AG09309 (cell line): ENCODE results near the gene AKAP5.

Source experiments
- DNase-seq: peaks from one replicate; pipeline ENCODE4 v3.0.0-alpha.2; 2010; ENCODE audit warnings: low read depth
- H3K4me3 ChIP-seq: 2 replicates; pipeline ENCODE4 v1.5.1; 2011; ENCODE audit warnings: mild to moderate bottlenecking, low read depth, low read length, moderate library complexity; ENCODE audit not compliant: control insufficient read depth
- TF ChIP-seq, protein P1 (sequence below): IDR thresholded peaks from 2 replicates; pipeline ENCODE4 v1.5.1; 2011; ENCODE audit warnings: mild to moderate bottlenecking, low read depth, low read length, inconsistent platforms; ENCODE audit not compliant: insufficient read depth, control insufficient read depth; ENCODE audit errors: missing control alignments

The AKAP5 gene

GRCh38 chr14:64475585-64476273 is 10.4 kb downstream of the AKAP5 start:
- DNase-seq = no peak
- H3K4me3 ChIP-seq = no peak overlapping the region
- TF ChIP-seq, protein P1, sequence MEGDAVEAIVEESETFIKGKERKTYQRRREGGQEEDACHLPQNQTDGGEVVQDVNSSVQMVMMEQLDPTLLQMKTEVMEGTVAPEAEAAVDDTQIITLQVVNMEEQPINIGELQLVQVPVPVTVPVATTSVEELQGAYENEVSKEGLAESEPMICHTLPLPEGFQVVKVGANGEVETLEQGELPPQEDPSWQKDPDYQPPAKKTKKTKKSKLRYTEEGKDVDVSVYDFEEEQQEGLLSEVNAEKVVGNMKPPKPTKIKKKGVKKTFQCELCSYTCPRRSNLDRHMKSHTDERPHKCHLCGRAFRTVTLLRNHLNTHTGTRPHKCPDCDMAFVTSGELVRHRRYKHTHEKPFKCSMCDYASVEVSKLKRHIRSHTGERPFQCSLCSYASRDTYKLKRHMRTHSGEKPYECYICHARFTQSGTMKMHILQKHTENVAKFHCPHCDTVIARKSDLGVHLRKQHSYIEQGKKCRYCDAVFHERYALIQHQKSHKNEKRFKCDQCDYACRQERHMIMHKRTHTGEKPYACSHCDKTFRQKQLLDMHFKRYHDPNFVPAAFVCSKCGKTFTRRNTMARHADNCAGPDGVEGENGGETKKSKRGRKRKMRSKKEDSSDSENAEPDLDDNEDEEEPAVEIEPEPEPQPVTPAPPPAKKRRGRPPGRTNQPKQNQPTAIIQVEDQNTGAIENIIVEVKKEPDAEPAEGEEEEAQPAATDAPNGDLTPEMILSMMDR = no peak

GRCh38 chr14:64476438-64476837 is 11.1 kb downstream of the AKAP5 start:
- DNase-seq = no peak
- H3K4me3 ChIP-seq = no peak overlapping the region
- TF ChIP-seq, protein P1 = no peak

DNA sequence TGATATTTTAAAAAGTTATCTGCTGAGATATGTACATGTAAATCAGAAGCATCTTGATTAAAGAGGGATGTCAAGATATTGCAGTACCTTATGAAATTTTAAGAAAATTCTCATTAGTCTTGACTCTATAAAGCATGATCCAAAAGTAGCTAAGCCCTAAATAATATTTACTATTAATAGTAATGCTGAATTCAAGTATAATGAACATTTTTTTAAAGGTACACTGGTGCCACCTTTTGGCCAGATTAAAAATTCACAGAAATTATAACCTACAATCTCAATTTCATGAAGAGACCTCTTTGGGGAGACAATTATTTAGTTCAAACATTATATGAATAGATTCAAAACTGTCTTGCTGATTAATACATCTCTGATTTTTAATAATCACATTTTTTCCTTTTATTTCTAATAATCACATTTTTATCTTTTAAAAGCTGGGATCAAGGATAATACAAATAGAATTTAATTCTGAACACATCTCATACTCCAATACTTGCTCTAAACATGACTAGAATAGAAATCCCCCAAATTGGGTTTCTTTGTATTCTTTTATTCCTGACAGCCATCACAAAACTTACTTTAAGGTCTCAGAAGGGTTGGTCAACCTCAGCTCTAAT is 13.4 kb downstream of the AKAP5 start:
- no peak for DNase-seq
- no peak overlapping the region for H3K4me3 ChIP-seq
- TF ChIP-seq, protein P1 = no peak

DNA sequence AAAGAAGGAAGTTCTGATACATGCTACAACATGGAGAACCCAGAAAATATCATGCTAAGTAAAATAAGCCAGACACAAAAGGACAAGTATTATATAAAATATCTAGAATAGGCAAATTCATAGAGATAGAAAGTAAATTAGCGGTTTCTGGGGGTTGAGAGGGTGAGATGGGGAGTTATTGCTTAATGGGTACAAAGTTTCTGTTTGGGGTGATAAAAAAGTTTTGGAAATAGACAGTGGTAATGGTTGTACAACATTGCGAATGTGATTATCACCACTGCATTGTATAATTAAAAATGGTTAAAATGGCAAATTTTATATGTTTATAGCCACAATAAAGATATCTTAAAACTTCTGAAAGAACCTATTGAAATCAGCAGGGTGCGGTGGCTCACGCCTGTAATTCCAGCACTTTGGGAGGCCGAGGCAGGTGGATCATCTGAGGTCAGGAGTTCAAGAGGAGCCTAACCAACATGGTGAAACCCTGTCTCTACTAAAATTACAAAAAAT is 23.3 kb downstream of the AKAP5 start:
- no peak overlapping the region for H3K4me3 ChIP-seq
- no peak for DNase-seq
- TF ChIP-seq, protein P1 = no peak

- no peak for DNase-seq
- TF ChIP-seq, protein P1 = no peak
- no peak overlapping the region for H3K4me3 ChIP-seq
These were observed 26.3 kb downstream of the AKAP5 start for GRCh38 chr14:64491637-64492036.

- TF ChIP-seq, protein P1 = no peak
- no peak overlapping the region for H3K4me3 ChIP-seq
- DNase-seq = no peak
These were observed 28.2 kb downstream of the AKAP5 start for GRCh38 chr14:64493455-64493854.
